HepG2 (cell line): ENCODE data around the gene CAGE1. TPM values are rescaled to one million over a fixed set of nuclear protein-coding genes. Genes with fewer than 3 reads are reported as not detected.

Source experiments
- CBX2 ChIP-seq, 2 experiments: fragments of 200-600 bp in 1 of 2; sonication (generic); formaldehyde crosslinking in 1 of 2; IDR thresholded peaks; 2 replicates each; pipeline versions ENCODE4 v1.7.0 to v1.8.1; 2018 to 2022; ENCODE audit warnings: low read depth in 2 of 2, low read length in 1 of 2, mild to moderate bottlenecking in 1 of 2, missing genetic modification reagents in 1 of 2
- FOXP4 ChIP-seq: sonication (generic); formaldehyde crosslinking; IDR thresholded peaks from 2 replicates; pipeline ENCODE4 v1.4.0; 2020; ENCODE audit warnings: missing genetic modification reagents
- PHB2 ChIP-seq: fragments of 450-650 bp; IDR thresholded peaks from 2 replicates; pipeline ENCODE4 v1.6.1; 2018; ENCODE audit not compliant: partially characterized antibody
- TERF1 ChIP-seq: sonication (generic); formaldehyde crosslinking; IDR thresholded peaks from 2 replicates; pipeline ENCODE4 v1.8.0; 2022; ENCODE audit warnings: mild to moderate bottlenecking, missing genetic modification reagents, moderate library complexity
- UBTF ChIP-seq: sonication (generic); formaldehyde crosslinking; IDR thresholded peaks from 2 replicates; pipeline ENCODE4 v1.4.0; 2020; ENCODE audit warnings: mild to moderate bottlenecking, missing genetic modification reagents
- ZBTB20 ChIP-seq: sonication (generic); formaldehyde crosslinking; IDR thresholded peaks from 2 replicates; pipeline ENCODE4 v1.8.1; 2023; ENCODE audit warnings: missing genetic modification reagents, low read depth, mild to moderate bottlenecking, borderline replicate concordance
- ZBTB4 ChIP-seq: sonication (generic); formaldehyde crosslinking; IDR thresholded peaks from 2 replicates; pipeline ENCODE4 v1.4.0; 2020; ENCODE audit warnings: missing genetic modification reagents, mild to moderate bottlenecking, borderline replicate concordance
- ZFP91 ChIP-seq: sonication (generic); formaldehyde crosslinking; IDR thresholded peaks from 2 replicates; pipeline ENCODE4 v1.9.0; 2022; ENCODE audit warnings: missing genetic modification reagents, mild to moderate bottlenecking, borderline replicate concordance
- ZNF557 ChIP-seq: sonication (generic); formaldehyde crosslinking; IDR thresholded peaks from 2 replicates; pipeline ENCODE4 v1.4.0; 2020; ENCODE audit warnings: missing genetic modification reagents
- ZNF687 ChIP-seq: sonication (generic); formaldehyde crosslinking; IDR thresholded peaks from 2 replicates; pipeline ENCODE4 v1.5.1; 2020; ENCODE audit warnings: mild to moderate bottlenecking, missing genetic modification reagents, moderate library complexity
- polyA plus RNA-seq, 8 experiments: library from polyadenylated mRNA; depleted of rRNA in 3 of 8; stranded (reverse) in 7 of 8; unstranded in 1 of 8; fragments of >200 nt; fragmentation: Illumina TruSeq in 4 of 8; extraction: Trizol in 4 of 8; gene quantifications; 2 replicates each; pipeline versions ENCODE4 v1.2.1 to v1.2.3, GENCODE V29; 2011 to 2016; ENCODE audit warnings: low read depth in 4 of 8, missing spikeins in 1 of 8, mixed read lengths in 1 of 8; ENCODE audit not compliant: insufficient read depth in 1 of 8
- total RNA-seq, 5 experiments: library from RNA; depleted of rRNA; stranded (reverse); fragments of >200 nt; fragmentation: Illumina TruSeq; extraction: Trizol; gene quantifications; 2 replicates each; pipeline ENCODE4 v1.2.3, GENCODE V29; 2016; ENCODE audit warnings: low read depth in 1 of 5

Gene CAGE1
- total and polyA plus RNA-seq, 2 of the 13 experiments (the other 11 are each of a cell fraction or from before 2014, with no cell fraction given): 0.03 to 0.15 TPM

- TF ChIP-seq TERF1 (0 out of 2 replicates have a peak, but pooled peaks have one; percentile 30), ZBTB20 (CRISPR knock-in tag) (peak; percentile 51; the same call in 1 of the 2 replicates), ZNF687 (CRISPR knock-in tag) (peak; percentile 81), UBTF (CRISPR knock-in tag) (0 out of 2 replicates have a peak, but pooled peaks have one; percentile 9), ZFP91 (CRISPR knock-in tag) (peak; percentile 21; the same call in 1 of the 2 replicates), CBX2 (IDR thresholded peaks at IDR 0.05; ENCODE audit: low read depth, low read length) (0 out of 2 replicates have a peak, but pooled peaks have one; percentile 65), CBX2 (CRISPR knock-in tag; IDR thresholded peaks at IDR 0.05; ENCODE audit: low read depth) (no peak), FOXP4 (peak; percentile 46), PHB2 (no peak), ZNF557 (CRISPR knock-in tag) (0 out of 2 replicates have a peak, but pooled peaks have one; percentile 43), ZBTB4 (CRISPR knock-in tag) (0 out of 2 replicates have a peak, but pooled peaks have one; percentile 62)
Observed at GRCh38 chr6:7432391-7433120, 43.0 kb upstream of the CAGE1 start (continued).
